GM21723 (cell line): ENCODE data around the gene RPUSD1.

Experiments
- ATAC-seq: cut with Tn5 transposase; IDR thresholded peaks from one replicate; pipeline ENCODE4 v1.9.1; 2021; ENCODE audit warnings: mild to moderate bottlenecking, moderate library complexity; ENCODE audit not compliant: unreplicated experiment

RPUSD1 gene

GRCh38 chr16:819336-820043 is 31.3 kb upstream of the RPUSD1 start:
- ATAC-seq = no peak

- ATAC-seq = no peak
Measured at GRCh38 chr16:818592-818991, 30.4 kb upstream of the RPUSD1 start.

- ATAC-seq = no peak
Measured at GRCh38 chr16:818132-818531, 30.0 kb upstream of the RPUSD1 start.

- no peak for ATAC-seq
Measured at GRCh38 chr16:817001-817906, 29.1 kb upstream of the RPUSD1 start.

- ATAC-seq = no peak
Measured at GRCh38 chr16:815861-816260, 27.7 kb upstream of the RPUSD1 start.

- no peak for ATAC-seq
Measured at GRCh38 chr16:814974-815373, 26.8 kb upstream of the RPUSD1 start.

GRCh38 chr16:813916-814412 is 25.8 kb upstream of the RPUSD1 start:
- ATAC-seq = no peak

- ATAC-seq = no peak
Measured at GRCh38 chr16:813204-813915, 25.2 kb upstream of the RPUSD1 start.

GRCh38 chr16:808085-808386 is 19.9 kb upstream of the RPUSD1 start:
- ATAC-seq = peak; percentile 2

- ATAC-seq = peak; percentile 85
Measured at GRCh38 chr16:807347-808084, 19.3 kb upstream of the RPUSD1 start.

GRCh38 chr16:805474-805873 is 17.3 kb upstream of the RPUSD1 start:
- ATAC-seq = no peak

- ATAC-seq = no peak
Measured at GRCh38 chr16:804193-805048, 16.2 kb upstream of the RPUSD1 start.

GRCh38 chr16:803754-804080 is 15.5 kb upstream of the RPUSD1 start:
- ATAC-seq = no peak

- no peak for ATAC-seq
Measured at GRCh38 chr16:802914-803753, 15.0 kb upstream of the RPUSD1 start.

GRCh38 chr16:802461-802860 is 14.3 kb upstream of the RPUSD1 start:
- no peak for ATAC-seq

GRCh38 chr16:801584-802363 is 13.6 kb upstream of the RPUSD1 start:
- ATAC-seq = no peak

GRCh38 chr16:800834-801511 is 12.8 kb upstream of the RPUSD1 start:
- ATAC-seq = no peak
